Ureter (tissue), 1 donor: ENCODE measurements around the gene NR2F1-AS1. TPM values are rescaled to one million over a fixed set of nuclear protein-coding genes. Genes with fewer than 3 reads are reported as not detected.

Source experiments
- DNase-seq: peaks from one replicate; pipeline ENCODE4 v3.0.0-alpha.2; 2020; ENCODE audit warnings: low spot score
- total RNA-seq: library from RNA; stranded (reverse); gene quantifications from one replicate; pipeline ENCODE4 v1.2.4, GENCODE V29; 2023
- donor health status: DM: yes; HTN: yes; CAD: no.

The NR2F1-AS1 gene
- total RNA-seq, 1 donor from 2014 or later = 18.8 TPM

DNA sequence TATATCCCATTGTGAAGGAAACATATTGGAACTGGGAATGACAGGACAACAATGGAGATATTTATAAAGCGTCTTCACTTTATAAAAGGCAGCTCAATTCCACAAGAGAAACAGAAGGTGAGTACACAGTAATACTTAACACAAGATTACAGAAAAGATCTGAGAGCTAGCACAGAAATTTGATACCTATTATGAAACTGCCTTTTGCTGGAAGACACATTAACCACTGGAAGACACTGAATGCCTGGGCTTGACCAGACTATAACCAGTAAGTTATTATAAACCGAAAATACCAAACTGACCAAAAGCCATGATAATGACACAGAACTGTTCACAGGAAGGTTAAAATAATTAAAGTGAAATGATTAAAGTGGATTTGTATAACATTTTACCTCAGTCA is 195.4 kb downstream of the NR2F1-AS1 start:
- no peak for DNase-seq

DNA sequence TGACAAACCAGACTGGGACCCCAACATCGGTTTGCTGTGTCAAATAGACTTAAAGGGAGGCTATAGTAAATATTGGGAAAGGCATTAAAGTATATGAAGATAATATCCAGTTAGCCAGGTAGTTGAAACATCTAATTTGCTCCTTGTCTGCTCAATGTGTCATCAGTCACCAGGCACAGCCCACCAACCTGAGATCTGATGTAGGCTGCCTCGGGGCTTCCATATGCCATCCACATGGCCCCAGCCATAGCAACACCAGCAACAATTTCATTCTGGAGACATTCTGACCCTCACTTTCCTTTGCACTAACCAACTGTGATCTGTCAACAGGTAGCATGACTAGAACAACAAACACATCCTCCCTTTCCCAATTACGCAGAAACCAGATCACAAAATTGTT is 196.0 kb downstream of the NR2F1-AS1 start:
- no peak for DNase-seq

DNA sequence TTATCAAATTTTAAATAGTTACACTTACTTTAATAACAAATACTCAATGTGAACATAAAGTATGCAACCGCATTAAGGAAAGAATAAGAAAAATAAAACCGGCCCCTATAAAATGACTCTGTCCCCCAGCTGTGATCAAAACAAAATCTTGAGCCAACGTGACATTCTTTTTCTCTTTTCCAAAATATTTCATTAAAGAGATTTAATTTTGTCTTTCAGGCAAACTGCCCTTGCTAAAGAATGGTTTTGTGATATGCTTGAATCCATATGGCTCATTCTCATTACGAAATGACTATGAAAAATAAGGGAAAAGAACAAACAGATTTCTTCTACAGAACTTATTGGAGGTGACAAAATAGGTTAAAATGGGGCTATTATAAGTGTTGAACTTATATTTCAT is 197.0 kb downstream of the NR2F1-AS1 start:
- DNase-seq = no peak

DNA sequence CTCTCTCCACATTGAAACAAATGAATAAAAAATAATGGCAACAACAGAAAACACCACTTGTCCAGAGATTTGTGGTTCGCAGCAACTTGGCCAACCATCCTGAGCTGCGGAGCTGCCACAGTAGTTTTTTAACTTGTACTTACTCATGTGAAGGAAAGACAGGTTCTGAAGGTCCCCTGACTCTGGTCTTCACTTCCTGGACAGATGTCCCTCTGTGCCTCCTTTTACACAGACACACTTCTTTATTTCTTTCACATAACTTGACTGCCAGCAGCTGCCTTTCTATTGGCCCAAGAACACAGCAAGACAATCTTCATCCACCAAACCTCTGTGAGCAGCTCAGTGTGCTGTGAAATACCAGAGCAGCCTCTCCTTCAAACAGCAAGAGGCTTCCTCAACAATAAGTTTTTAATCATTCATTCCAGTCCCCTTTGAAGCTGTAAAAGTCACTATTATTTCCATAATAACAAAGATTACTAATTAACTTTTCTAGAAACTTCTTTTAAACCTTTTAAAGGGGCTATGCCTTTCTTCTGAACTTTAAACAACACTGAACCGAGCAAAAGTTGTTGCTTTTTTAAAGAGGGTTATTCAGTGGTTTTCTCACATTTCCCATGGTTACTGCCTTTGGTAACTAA is 198.7 kb downstream of the NR2F1-AS1 start:
- DNase-seq = no peak

DNA sequence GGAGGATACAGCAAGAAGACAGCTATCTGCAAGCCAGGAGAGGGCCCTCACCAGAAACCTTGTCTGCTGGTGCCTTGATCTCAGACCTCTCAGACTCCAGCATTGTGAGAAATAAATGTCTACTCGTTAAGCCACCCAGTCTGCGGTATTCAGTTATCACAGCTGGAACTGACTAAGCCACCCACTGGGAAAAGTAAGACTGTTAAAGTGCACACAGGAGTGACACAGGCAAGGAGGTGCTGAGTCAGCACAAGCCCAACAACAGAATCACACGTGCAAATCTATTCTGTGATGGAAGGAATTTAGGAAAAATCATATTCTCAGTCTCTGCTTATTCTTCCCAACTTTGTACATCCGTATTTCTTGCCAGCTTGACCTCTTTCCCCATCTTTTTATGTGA is 200.0 kb downstream of the NR2F1-AS1 start:
- no peak for DNase-seq

DNA sequence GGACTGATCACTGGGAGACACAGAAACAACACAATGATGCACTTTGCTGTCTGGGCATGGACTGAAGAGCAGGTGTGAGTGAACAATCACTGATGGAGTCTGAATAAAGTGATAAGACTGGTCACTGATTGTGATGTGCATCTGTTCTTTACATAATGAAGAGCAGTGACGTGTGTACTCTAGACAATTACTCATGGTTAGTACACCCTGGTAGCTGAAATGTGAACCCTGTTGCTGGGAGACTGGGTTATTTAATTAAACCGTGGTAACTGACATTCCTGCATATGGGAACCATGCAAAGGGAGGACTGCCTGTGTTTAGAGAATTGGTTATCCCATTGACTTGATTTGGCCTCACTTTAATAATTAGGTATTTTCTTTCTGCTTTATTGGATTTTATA is 202.9 kb downstream of the NR2F1-AS1 start:
- no peak for DNase-seq

DNA sequence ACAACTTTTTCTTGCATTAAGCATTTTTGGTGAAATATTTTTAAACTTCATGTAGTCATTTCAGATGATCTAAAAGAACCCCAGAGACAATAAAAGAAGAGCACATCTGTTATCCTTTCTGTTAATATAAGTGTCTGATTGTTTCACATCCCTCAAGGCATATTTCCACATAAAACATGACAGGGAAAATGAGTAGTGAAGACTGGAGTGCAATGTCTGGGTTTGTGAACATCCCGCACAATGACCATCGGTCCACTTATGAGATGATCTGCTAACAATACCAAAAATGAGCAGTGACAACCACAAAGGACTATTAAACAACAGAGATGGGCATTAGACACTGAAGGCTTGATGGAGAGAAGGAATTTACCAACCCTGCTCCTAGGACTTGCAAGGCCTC is 209.1 kb downstream of the NR2F1-AS1 start:
- DNase-seq = no peak

DNA sequence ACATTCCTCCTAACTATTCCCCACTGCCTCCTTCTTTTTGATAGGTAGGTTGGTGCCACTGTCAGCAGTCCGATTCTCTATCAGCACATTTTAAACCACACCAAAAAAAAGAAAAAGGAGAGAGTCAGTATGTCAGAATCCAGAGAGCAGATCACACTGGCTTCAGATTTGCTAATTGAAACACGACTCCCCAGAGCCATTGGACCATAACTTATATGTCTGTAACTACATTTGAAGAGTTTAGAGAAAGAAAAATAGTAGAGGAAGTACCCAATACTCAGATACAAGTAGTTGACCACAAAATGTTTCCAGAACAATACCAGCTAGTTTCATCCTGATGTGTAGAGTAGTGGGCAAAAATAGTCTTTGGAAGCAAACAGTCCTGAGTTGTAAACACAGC is 216.6 kb downstream of the NR2F1-AS1 start:
- DNase-seq = no peak

DNA sequence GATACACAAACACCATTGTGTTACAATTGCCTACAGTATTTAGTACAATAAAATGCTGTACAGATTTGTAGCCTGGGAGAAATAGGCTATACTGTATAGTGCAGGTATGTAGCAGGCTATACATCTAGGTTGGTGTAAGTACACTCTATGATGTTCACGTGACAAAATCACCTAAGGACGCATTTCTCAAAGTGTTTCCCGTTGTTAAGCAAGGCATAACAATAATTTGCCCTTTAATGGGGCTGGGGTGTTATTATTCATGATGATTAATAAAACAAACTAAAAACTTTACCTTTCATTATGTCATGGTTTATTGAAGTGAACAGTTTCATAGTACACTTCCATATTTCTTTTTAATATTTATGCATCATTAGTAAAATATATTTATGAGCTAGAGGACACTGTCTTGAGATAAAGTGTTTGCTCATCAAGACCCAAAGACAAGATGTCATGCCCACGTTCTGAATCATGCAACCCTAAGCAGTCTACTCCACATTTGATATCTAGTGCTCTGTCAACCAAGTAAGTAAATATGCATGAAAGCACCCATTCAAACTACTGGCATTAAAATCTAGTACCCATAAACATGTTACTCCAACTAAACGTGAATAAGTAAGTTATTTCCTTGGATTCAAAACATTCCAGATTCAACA is 220.5 kb downstream of the NR2F1-AS1 start:
- DNase-seq = no peak

DNA sequence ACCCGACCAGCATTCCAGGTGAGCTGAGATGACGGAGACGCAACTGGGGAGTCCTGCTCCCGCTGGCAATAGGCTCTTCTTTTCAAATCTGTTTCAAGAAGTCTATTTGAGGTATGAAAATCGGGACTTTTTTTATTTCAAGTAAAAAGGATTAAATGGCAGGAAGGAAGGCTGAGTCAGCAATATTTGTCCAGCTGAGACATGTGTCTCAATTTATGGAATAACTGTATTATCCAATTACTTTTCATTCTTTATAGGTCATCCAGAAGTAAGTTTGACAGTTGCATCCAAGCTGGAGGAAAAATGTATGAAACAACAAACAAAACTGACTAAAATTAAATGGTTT is 221.1 kb downstream of the NR2F1-AS1 start:
- DNase-seq = no peak

Other genes starting within 250 kb of the NR2F1-AS1 start
- gene NR2F1, start 2.0 kb upstream of the NR2F1-AS1 start, total RNA-seq = 64.4 TPM
- gene POU5F2, start 160.4 kb upstream of the NR2F1-AS1 start, total RNA-seq = 4.9 TPM